Esophagus squamous epithelium (tissue), 5 donors: ENCODE data around the gene TRIM42. TPM values are rescaled to one million over a fixed set of nuclear protein-coding genes. Genes with fewer than 3 reads are reported as not detected.

Experiments used
- DNase-seq: peaks from one replicate; lab custom pipeline; 2025; lab: John Stamatoyannopoulos, UW
- H3K27ac ChIP-seq, 4 donors: fragments of 200-600 bp; sonication (generic); one replicate each; pipeline ENCODE4 v1.5.1; 2016 to 2019; ENCODE audit warnings: mild to moderate bottlenecking in 1 of 4
- H3K27me3 ChIP-seq, 4 donors: fragments of 200-600 bp; sonication (generic); 1 replicate in 3 of 4; 2 replicates in 1 of 4; pipeline versions ENCODE4 v1.5.1 to v1.6.0; 2017 to 2021; ENCODE audit warnings: antibody characterized with exemption in 1 of 4
- H3K36me3 ChIP-seq, 3 donors: fragments of 200-600 bp; sonication (generic); one replicate each; pipeline ENCODE4 v1.5.1; 2016 to 2019
- H3K4me1 ChIP-seq, 3 donors: fragments of 200-600 bp; sonication (generic); one replicate each; pipeline ENCODE4 v1.5.1; 2017 to 2019
- H3K4me3 ChIP-seq, 4 donors: fragments of 200-600 bp; sonication (generic); 1 replicate in 3 of 4; 2 replicates in 1 of 4; pipeline ENCODE4 v1.5.1; 2016 to 2019; ENCODE audit warnings: mild to moderate bottlenecking in 2 of 4, moderate library complexity in 1 of 4
- H3K9me3 ChIP-seq, 3 donors: fragments of 200-600 bp; sonication (generic); one replicate each; pipeline ENCODE4 v1.5.1; 2016 to 2019
- CTCF ChIP-seq, 6 experiments: fragments of 450-650 bp in 4 of 6; fragments of 200-600 bp in 2 of 6; sonication (generic) in 2 of 6; IDR thresholded peaks; one replicate each; pipeline ENCODE4 v1.5.1; 2016 to 2019; ENCODE audit warnings: antibody characterized with exemption in 6 of 6, mild to moderate bottlenecking in 4 of 6, moderate library complexity in 4 of 6
- POLR2A ChIP-seq, 4 donors: fragments of 450-650 bp; IDR thresholded peaks; one replicate each; pipeline ENCODE4 v1.6.1; 2017; ENCODE audit warnings: antibody characterized with exemption in 4 of 4, mild to moderate bottlenecking in 4 of 4, moderate library complexity in 3 of 4
- WGBS, 2 donors: methylation state at CpG; one replicate each; pipeline ENCODE4 v1.1.5; 2018; 5-methylcytosine and 5-hydroxymethylcytosine counted together
- intact Hi-C: fragments of 100-400 bp; cut with DNase I; formaldehyde crosslinking; loops from one replicate; pipeline ENCODE4 v1.15.0; 2022
- total RNA-seq, 4 donors: library from RNA; depleted of rRNA; stranded (reverse); fragments of >200 nt; gene quantifications; one replicate each; pipeline ENCODE4 v1.1.0, GENCODE V29; 2016
- donor health status: DM: yes; HTN: yes; CAD: no.

The TRIM42 gene
- total RNA-seq, 4 donors from 2014 or later: not detected

- H3K4me1 ChIP-seq: no peaks in the 10 kb centered on the region
- H3K4me3 ChIP-seq: no peak overlapping the region
- TF ChIP-seq CTCF (IDR thresholded peaks at IDR 0.05) (no peak), POLR2A (IDR thresholded peaks at IDR 0.05) (no peak)
- DNase-seq: no peak
- H3K27me3 ChIP-seq: no peaks in the 10 kb centered on the region
- no peaks in the 10 kb centered on the region for H3K9me3 ChIP-seq
- intact Hi-C loops: no loop called here
- 88 to 92% methylated on average over 19 to 21 of the region's 27 CpGs for WGBS, 2 donors
- H3K27ac ChIP-seq: no peak overlapping the region
- H3K36me3 ChIP-seq: no peaks in the 10 kb centered on the region
Observed at GRCh38 chr3:140682586-140682985, 4.7 kb downstream of the TRIM42 start.

- Histone ChIP-seq H3K9me3 (no peaks in the 10 kb centered on the region), H3K4me3 (no peak overlapping the region), H3K36me3 (no peaks in the 10 kb centered on the region), H3K27me3 (no peaks in the 10 kb centered on the region), H3K4me1 (no peaks in the 10 kb centered on the region), H3K27ac (no peak overlapping the region)
- DNase-seq: no peak
- TF ChIP-seq POLR2A (IDR thresholded peaks at IDR 0.05) (no peak), CTCF (IDR thresholded peaks at IDR 0.05) (no peak)
- intact Hi-C loops: no loop called here
- WGBS, 2 donors: 71 to 75% methylated on average over 2 of the region's 2 CpGs
Observed at GRCh38 chr3:140686128-140686527, 8.3 kb downstream of the TRIM42 start.

GRCh38 chr3:140686948-140687347 is 9.1 kb downstream of the TRIM42 start:
- Histone ChIP-seq H3K27me3 (no peaks in the 10 kb centered on the region), H3K36me3 (no peaks in the 10 kb centered on the region), H3K4me3 (no peak overlapping the region), H3K9me3 (no peaks in the 10 kb centered on the region), H3K4me1 (no peaks in the 10 kb centered on the region), H3K27ac (no peak overlapping the region)
- TF ChIP-seq CTCF (IDR thresholded peaks at IDR 0.05) (no peak), POLR2A (IDR thresholded peaks at IDR 0.05) (no peak)
- intact Hi-C loops: no loop called here
- no peak for DNase-seq
- WGBS, 2 donors: 89 to 100% methylated on average over 2 of the region's 2 CpGs

- H3K36me3 ChIP-seq: no peaks in the 10 kb centered on the region
- H3K27ac ChIP-seq: no peak overlapping the region
- intact Hi-C loops: no loop called here
- H3K4me3 ChIP-seq: no peak overlapping the region
- no peaks in the 10 kb centered on the region for H3K4me1 ChIP-seq
- DNase-seq: no peak
- 35 to 44% methylated on average over 4 to 5 of the region's 5 CpGs for WGBS, 2 donors
- no peaks in the 10 kb centered on the region for H3K9me3 ChIP-seq
- H3K27me3 ChIP-seq: no peaks in the 10 kb centered on the region
- TF ChIP-seq CTCF (IDR thresholded peaks at IDR 0.05) (no peak), POLR2A (IDR thresholded peaks at IDR 0.05) (no peak)
Observed at GRCh38 chr3:140695361-140696061, 17.6 kb downstream of the TRIM42 start.

GRCh38 chr3:140699516-140700231 is 21.8 kb downstream of the TRIM42 start:
- H3K4me1 ChIP-seq: no peaks in the 10 kb centered on the region
- WGBS, 2 donors: 57 to 66% methylated on average over 3 of the region's 3 CpGs
- H3K9me3 ChIP-seq: no peaks in the 10 kb centered on the region
- H3K27me3 ChIP-seq: no peaks in the 10 kb centered on the region
- H3K36me3 ChIP-seq: no peaks in the 10 kb centered on the region
- H3K27ac ChIP-seq: no peak overlapping the region
- no peak for TF ChIP-seq CTCF (IDR thresholded peaks at IDR 0.05)
- TF ChIP-seq POLR2A (IDR thresholded peaks at IDR 0.05): no peak
- DNase-seq: no peak
- no peak overlapping the region for H3K4me3 ChIP-seq
- intact Hi-C loops: no loop called here
